Globus pallidus (tissue), 1 donor: Measurements from ENCODE around the gene INPP4A.
"Not testable (repeated sequence)": the region's sequence is repeated elsewhere in the genome, so short reads cannot be mapped to it uniquely, and the experiment has no call there.

Experiments used
- DNase-seq: peaks from one replicate; pipeline ENCODE4 v3.0.0-alpha.2; 2015; ENCODE audit warnings: low spot score

Gene INPP4A

DNA sequence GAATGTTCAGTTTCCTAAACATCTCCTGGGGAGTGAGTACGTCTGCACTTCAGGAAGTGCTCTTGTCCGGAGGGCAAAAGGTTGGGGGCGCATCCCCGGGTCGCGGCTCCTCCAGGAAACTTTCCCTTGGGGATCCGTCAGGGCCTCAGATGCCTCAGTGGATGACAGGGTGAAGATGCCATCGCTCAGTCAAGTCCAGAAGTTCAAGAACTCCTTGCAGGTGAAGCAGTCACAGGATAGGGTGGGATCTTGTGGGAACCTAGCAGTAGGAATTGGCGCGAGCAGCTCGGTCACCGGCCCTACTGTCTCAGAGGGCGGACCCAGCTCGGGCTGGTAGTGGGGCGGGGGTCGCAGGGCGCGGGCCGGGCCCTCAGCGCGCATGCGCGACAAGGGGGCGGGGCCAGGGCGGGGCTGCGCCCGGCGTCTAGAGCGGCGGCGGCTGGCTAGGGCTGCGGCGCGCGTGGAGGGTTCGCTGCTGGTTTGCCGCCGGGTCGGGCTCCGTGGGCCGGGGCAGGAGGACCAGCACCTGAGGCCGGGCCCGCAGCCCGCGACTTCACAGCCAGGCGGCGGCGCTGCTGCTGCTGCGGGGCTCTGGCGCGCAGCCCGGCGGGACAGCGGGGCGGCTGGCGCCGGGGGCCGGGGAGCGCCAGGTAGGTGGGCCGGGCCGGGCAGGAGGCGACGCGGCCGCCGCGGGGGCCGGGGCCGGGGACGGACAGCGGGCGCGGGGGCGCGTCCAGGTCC, at the start of gene INPP4A:
Gene INPP4A, plus strand, starts transcription at position 423 of the 741 bp plus-strand sequence. CDS start 75,191 bp downstream, outside the sequence.
- DNase-seq, result peak; percentile 69

DNA sequence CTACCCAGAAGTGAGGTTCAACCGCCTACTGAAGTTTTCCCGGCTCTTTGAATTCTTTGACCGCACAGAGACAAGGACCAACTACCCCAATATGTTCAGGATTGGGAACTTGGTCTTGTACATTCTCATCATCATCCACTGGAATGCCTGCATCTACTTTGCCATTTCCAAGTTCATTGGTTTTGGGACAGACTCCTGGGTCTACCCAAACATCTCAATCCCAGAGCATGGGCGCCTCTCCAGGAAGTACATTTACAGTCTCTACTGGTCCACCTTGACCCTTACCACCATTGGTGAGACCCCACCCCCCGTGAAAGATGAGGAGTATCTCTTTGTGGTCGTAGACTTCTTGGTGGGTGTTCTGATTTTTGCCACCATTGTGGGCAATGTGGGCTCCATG, 48.7 kb upstream of the INPP4A start:
- no peak for DNase-seq

DNA sequence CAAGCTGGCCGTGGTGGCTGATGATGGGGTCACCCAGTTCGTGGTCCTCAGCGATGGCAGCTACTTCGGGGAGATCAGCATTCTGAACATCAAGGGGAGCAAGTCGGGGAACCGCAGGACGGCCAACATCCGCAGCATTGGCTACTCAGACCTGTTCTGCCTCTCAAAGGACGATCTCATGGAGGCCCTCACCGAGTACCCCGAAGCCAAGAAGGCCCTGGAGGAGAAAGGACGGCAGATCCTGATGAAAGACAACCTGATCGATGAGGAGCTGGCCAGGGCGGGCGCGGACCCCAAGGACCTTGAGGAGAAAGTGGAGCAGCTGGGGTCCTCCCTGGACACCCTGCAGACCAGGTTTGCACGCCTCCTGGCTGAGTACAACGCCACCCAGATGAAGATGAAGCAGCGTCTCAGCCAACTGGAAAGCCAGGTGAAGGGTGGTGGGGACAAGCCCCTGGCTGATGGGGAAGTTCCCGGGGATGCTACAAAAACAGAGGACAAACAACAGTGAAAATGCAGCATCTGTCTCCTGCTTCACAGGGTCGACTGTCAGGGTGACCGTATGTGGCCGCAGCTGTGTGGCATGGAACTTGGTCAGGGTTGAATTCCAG, 47.8 kb upstream of the INPP4A start:
- no peak for DNase-seq

DNA sequence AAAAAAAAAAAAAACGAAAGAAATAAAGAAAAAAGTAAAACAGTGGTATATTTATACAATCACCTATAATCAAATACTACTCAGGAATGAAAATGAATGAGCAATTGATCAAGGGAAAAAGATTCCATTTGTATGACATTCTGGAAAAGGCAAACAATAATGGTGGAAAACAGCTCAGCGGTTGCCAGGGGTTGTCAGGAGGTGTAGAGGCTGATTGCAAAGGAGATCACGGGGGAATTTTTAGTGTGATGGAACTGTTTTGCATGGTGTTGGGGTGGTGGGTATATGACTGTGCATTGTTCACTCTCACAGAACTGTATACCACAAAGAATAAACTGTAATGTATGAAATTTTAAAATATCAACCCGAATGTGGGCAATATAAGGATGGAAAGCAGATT, 45.5 kb upstream of the INPP4A start:
- no peak for DNase-seq

DNA sequence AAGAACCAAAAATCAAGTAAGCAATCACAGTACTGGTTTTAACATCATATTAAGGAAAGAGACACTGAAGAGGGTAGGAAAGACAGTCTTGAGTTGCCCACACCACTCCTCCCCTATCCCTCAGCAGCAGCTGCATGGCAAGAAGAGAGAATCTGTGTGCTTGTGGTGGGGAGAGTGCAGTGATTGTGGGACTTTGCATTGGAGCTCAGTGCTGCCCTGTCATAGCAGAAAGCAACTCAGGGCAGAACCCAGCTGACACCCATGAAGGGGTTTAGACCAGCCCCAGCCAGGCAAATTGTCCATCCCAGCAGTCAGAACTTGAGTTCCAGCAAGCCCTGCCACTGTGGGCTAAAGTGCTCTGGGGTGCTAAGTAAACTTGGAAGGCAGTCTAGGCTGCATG, 40.8 kb upstream of the INPP4A start:
- DNase-seq, result no peak

DNA sequence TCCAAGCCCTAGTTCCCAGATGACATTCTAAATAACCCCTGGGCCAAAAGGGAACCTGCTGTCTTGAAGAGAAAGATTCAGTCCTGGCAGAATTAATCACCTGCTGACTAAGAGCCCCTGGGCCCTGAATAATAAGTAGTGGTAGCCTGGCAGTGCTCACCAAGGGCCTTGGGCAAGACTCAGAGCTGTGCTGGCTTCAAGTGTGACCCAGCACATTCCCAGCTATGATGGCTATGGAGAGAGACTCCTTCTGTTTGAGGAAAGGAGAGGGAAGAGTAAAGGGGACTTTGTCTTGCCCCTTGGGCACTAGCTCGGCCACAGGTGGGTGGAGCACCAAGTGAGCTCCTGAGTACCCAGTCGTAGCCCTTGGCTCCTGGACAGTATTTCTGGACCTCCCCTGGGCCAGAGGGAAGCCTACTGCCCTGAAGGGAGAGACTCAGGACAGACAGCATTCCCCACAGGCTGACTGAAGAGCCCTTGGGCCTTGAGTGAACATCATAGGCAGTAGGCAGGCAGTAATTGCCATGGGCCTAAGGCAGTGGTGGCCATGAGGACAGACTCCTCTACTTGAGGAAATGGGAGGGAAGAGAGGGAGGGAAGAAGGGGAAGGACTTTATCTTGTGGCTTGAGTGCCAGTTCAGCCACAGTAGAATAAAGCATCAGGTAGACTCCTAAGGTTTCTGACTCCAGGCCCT, 40.0 kb upstream of the INPP4A start:
- no peak for DNase-seq

DNA sequence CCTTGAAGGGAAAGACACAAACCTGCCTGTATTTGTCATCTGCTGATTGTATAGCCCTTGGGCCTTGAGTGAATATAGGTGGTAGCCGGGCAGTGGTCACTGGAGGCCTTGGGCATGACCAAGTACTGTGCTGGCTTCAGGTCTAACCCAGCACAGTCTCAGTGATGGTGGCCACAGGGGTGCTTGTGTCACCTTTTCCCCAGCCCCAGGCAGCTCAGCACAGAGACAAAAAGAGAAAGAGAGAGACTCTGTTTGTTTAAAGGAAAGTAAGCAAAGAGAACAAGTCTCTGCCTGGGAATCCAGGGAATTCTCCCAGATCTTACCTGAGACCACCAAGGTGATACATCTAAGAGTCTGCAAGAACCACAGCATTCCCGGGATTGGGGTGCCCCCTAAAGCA, 39.4 kb upstream of the INPP4A start:
- no peak for DNase-seq

DNA sequence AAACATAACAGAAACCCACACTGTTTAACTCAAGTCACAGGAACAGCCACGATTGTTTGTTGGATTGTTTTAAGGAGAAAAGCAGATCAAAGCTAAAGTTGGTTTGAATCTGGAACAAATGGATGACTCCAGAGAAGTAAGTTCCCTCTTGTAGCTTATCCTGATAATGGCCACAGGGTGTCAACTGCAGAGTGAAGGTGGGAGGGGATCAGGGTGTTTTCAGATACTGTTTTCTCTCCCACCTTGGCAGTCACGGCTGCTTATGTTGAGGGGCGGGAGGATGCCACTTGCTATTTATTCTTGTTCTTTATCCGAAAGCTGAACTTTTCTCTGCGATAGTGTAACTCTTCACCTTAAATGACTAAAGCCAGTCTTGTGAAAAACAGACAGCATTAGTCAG, 36.5 kb upstream of the INPP4A start:
- no peak for DNase-seq

DNA sequence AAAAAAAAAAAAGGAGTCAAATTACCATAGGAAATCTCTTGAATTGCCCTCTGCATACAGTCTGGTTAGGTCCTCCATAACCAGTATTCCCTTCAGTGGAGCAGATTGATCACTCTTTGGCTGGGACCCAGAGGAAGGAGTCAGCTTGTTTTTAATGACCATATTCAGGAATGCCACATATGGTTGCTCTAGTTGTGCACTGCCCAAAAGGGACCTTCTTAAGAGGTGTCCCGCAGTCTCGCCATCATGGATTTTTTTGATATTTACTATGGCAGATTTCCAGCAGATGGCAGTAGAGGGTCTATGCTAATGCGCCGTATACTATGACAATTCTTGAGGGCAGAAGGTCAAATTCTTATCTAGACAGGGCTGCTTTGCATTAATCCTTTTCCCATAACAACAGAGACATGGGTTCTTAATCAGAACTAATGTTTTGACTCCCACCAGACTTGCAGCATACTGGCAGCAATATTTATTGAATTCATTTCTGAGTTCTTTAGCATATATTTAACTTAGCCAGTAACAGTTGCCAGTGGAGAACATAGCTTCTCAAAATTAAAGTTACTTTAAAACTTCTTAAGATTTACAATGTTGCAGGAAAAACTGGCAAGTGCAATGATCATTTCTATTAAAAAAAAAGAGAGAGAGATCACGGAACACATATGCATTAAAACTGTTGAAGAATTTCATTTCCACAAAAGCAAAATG, 31.8 kb upstream of the INPP4A start:
- DNase-seq, result peak; percentile 55

DNA sequence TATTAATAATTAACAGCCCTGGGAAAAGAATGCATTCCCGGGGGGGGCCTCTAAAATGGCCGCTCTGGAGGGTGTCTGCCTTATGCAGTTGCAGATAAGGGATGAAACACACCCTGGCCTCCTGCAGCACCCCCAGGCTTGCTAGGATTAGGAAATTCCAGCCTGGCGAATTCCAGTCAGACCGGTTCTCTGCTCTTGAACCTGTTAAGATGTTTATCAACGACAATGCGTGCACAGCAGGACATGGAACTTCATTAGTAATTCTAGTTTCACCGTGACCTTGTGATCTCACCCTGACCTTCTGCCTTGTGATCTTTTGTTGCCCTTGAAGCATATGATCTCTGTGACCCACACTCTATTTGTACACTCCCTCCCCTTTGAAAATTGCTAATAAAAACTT, 30.4 kb upstream of the INPP4A start:
- DNase-seq, result not testable (repeated sequence)

DNA sequence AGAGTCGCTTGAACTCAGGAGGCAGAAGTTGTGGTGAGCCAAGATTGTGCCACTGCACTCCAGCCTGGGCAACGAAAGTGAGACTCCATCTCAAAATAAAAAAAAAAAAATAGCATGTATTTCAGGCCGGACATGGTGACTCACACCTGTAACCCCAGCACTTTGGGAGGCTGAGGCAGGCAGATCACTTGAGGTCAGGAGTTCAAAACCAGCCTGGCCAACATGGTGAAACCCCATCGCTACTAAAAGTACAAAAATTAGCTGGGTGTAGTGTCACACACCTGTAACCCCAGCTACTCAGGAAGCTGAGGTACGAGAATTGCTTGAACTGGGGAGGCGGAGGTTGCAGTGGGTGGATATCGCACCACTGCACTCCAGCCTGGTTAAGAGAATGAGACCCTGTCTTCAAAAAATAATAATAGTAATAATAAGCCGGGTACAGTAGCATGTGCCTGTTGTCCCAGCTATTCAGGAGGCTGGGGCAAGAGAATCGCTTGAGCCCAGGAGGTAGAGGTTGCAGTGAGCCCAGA, 28.9 kb upstream of the INPP4A start:
- DNase-seq, result not testable (repeated sequence)

DNA sequence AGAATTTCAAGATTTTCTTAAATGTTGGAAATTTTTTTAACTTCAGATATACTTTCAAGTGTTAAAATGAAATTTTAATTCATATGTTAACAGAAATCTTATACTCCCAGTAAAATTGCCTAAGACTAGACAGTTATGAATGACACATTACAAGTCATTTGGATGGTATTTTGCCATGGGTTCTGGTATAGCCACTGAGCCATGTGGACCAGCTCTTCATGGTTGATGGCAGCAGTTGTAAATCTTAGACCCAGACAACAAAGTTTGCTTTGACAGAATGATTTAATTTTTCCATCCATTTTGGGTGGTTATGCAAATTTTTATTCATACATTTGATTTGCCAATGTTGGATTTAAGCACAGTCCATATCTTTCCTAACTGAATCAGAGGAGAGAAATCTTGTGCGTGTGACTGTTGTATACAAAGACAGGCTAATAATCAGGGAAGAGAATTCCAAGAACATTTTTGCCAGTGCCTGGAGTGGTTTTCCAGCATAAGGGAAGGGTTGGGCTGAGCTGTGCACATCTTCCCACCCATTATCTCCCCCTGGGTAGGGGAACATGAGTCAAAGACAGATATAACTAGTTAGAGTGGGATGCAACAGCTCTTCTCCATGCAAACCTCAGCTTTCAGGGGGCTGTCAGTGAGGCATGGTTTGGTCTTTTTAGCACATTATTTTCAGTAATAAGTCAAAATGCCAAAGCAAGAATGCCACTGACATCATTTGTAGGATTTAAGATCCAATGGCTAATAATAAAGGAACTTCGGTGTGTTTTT, 28.1 kb upstream of the INPP4A start:
- no peak for DNase-seq

DNA sequence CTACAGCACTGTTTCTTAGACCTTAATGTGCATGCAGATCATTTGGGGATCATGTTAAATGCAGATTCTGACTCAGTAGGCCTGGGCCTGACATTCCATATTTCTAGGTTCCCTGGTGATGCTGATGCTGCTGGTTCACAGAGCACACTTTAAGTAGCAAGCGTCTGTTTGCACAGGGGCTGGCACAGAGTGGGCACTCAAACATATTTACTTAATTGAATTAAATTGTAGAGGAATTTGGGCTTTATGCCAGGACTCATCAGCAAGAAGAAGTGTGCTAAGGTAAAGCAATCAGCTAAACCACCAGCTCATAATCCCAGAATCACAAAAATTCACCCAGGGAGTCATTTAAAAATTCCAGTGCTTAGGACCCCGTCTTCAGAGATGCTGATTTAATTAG, 25.1 kb upstream of the INPP4A start:
- DNase-seq, result no peak

DNA sequence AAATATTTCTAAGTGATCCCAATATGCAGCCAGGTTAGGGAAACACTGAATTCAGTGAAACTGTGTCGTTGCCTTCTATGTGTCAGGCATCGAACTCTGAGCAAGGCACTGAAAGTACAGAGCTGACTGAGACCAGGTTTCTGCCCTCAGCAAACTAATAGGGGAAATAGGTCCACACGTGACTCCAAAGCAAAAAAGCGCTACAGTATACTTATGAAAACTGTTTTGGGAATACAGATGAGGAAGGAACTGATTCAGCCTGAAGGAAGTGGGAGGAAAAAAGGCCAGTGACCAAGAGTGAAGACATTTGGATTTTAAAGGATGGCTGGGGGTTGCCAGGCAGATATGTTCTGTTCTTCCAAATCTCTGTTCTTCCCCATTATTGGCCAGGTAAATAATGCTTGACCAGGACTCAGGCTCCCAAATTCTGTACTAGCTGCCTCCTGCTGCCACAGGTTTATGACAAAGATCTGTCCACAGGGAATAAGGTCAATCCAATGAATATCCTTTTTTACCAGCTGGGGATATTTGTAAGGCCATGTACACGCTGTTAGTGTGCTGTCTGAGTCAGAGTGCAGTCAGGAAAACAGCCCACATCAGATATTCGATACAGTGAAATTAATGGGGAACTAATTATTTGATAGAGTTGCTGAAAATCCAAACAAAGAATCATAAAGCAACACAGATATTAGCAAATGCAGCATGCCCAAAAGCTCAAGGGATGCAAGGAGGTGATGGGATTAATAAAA, 24.5 kb upstream of the INPP4A start:
- no peak for DNase-seq

DNA sequence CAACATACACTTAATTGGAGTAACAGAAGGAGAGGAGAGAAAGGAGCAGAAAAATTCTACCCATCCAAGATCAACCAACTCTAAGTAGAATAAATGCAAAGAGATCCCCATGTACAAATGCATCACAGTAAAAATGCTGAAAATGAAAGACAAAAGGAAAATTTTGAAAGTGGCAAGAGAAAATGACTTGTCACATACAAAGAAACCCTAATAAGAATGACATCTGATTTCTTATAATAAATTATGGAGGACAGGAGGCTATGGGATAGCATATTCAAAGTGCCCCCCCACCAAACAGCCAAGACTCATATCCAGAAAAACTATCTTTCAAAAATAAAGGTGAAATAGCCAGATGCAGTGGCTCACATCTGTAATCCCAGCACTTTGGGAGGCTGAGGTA, 22.2 kb upstream of the INPP4A start:
- no peak for DNase-seq

DNA sequence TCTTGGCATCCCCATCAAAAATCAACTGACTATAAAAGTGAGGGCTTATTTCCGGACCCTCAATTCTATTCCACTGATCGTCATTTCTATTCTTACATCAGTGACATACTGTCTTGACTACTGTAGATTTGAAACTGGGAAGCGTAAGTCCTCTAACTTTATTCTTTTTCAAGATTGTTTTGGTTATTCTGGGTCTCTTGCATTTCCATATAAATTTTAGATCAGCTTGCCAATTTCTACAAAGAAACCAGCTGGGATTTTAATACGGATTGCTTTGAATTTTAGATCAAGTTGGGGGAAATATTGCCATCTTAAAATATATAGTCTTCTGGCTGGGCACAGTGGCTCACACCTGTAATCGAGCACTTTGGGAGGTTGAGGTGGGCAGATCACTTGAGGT, 17.9 kb upstream of the INPP4A start:
- DNase-seq, result no peak

DNA sequence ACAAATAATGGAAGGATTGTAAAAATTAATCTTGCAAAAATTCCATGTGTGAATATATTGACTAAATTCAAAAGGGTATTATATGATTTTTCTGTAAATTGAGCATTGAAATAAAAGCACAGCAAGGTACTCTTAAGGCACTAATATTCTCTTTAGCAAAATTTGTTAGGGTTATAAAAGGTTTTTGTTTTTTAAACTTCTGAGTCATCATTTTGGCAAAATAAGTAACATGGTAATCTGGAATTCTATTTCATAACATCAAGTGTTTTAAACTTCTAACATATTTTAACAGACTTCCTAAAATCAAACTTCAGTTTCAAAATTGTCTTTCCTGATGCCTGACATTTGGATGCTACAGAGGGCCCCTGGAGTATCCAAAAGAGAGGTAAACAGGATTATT, 12.5 kb upstream of the INPP4A start:
- no peak for DNase-seq

DNA sequence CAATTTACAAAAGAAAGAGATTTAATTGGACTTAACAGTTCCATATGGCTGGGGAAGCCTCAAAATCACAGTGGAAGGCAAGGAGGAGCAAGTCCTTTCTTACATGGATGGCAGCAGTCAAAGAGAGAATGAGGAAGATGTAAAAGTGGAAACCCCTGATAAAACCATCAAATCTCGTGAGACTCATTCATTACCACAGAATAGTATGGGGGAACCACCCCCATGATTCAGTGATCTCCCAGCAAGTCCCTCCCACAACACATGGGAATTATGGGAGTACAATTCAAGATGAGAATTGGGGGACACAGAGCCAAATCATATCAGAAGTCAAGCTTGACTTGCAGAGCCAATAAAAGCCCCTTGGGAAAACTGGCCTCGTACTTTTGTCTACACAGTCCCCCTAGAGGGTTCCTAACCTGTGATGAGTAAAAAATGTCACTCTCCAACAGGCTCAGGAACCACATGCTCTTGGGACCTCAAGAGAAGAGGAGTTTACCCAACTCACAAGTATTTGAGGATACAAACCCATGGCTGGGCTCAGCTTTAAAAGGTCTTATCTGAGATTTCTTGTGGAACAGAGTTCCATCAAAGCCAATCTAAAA, 11.2 kb upstream of the INPP4A start:
- no peak for DNase-seq

DNA sequence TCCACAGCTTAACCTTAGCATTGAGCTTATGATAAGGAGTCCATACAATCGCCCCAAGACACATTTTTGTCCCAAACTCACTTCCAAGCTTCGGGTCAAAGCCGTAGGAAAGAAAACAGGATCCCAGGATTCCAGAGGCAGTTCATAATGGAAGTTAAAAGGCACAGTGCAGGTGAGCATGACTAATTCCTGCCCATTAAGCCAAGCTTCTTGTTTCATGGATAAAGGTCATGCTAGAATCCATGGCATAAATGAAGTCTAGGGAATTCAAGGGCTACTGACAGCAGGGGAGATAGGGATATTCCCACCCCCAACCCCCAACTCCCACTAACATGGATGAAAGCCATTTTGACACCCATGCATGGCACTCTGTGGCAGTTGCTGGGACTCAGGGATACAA, 10.2 kb upstream of the INPP4A start:
- DNase-seq, result no peak

DNA sequence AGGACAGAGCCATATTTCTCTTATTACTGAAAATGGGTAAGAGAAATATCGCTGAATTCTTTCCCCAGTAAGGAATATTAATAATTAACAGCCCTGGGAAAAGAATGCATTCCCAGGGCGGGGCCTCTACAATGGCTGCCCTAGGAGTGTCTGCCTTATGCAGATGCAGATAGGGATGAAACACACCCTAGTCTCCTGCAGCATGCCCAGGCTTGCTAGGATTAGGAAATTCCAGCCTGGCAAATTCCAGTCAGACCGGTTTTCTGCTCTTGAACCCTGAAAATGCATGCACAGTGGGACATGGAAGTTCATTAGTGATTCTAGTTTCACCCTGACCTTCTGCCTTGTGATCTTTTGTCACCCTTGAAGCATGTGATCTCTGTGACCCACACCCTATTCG, 9.0 kb upstream of the INPP4A start:
- not testable (repeated sequence) for DNase-seq
